Measurements from ENCODE around the gene CHST15.

Gene CHST15

DNA sequence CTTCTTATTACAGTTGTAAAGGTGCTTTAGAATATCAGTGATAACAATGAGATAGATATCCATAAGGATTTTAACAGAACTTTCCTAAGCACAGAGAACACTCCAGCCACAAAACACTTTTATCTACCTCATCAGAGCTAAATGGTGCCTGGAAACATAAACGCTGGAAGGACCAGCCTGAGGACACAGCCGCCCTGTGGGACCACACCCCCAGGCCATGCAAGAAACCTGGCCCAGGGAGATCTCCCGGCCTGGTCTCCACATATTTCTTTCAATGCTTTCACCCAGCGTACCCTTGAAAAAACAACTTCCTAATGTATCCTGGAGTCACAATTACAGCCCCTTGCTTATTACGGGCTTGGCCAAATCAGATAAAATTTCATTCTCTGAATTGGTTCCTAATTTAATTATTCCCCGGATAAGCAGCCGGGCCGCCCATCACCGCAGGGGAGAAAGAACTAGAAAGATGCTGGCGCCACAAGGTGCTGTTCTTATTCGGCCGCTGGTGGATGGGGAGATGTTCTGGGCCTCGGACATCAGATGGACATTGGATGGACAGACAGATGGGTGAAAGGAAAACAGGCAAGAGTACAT, 11.8 kb downstream of the CHST15 start:
- DNase-seq (ENCODE audit: low read depth) = no peak

- DNase-seq (ENCODE audit: low read depth) = no peak
These were observed 13.5 kb downstream of the CHST15 start for GRCh38 chr10:124079864-124080263.

GRCh38 chr10:124078714-124079113, 14.7 kb downstream of the CHST15 start:
- no peak for DNase-seq (ENCODE audit: low read depth)

GRCh38 chr10:124078028-124078427, 15.4 kb downstream of the CHST15 start:
- DNase-seq (ENCODE audit: low read depth) = no peak

GRCh38 chr10:124077208-124077993, 16.0 kb downstream of the CHST15 start:
- DNase-seq (ENCODE audit: low read depth) = no peak

DNA sequence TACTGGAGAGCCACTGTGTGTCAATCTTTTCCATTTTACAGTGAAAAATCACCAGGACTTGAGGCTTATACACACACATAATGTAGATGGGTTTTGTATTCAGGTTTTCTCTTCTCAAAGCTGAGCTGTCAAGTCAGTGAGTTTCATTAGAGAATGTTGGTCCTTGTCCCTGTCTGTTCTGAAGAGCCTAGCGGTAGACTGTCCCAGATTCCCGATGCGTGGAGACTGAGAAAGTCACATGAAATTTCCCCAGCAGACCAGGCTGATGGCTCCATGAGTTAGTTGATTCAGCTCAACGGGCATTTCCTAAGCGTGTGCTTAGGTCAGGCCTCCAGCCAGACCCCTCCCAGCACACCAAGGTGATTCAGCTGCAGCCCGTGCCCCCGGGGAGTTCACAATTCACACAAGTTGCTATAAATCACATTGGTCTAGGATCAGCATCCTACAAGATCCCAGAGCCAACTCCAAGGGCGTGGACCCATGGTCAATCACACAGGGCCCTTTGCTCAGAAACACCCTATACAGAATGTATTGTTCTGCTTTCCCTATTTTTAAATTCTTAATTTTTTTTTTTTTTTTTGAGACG, 17.2 kb downstream of the CHST15 start:
- DNase-seq (ENCODE audit: low read depth) = no peak

- no peak for DNase-seq (ENCODE audit: low read depth)
These were observed 18.0 kb downstream of the CHST15 start for GRCh38 chr10:124075231-124075955.

GRCh38 chr10:124074501-124075109, 18.8 kb downstream of the CHST15 start:
- DNase-seq (ENCODE audit: low read depth) = no peak

- no peak for DNase-seq (ENCODE audit: low read depth)
These were observed 19.4 kb downstream of the CHST15 start for GRCh38 chr10:124073978-124074377.

GRCh38 chr10:124072541-124072940, 20.9 kb downstream of the CHST15 start:
- no peak for DNase-seq (ENCODE audit: low read depth)

DNA sequence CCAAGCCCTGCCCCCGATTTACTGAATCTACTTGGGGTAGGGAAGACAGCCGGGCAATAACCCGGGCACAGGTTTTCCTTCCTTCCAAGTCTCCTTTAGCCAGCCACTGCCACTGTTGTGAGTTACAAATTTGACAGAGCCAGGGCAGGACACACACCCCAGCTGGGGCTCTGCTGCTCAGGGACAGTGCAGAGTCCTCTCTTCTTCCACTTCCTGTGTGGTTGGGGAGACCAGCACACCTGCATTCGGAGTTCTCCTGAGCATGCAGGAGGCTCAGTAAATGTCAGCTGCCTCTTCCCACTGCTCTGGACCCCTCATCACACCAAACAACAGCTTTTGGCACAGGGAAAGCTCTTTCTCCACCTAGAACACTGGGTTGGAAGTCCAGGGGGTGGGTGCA, 21.3 kb downstream of the CHST15 start:
- DNase-seq (ENCODE audit: low read depth) = no peak

DNA sequence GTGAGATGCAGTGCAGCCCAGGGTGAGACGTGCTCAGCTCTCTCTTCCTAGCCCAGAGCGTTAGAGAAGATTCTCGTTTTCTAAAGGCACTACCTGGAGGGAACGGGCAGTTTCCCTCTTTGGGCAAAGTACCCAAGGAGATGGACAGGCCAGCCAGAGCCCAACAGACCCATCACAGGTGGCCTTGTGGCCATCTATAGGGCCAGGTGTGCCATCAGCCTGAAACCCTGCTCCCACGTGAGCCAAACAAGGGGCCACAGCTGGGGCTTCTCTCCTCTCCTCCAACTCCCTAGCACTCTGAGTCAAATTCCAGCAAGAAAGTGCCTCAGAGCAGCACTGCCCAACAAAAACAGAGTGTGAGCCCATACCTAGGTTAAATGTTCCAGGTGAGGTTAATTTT, 22.3 kb downstream of the CHST15 start:
- DNase-seq (ENCODE audit: low read depth) = no peak

GRCh38 chr10:124070666-124071065, 22.7 kb downstream of the CHST15 start:
- no peak for DNase-seq (ENCODE audit: low read depth)

DNA sequence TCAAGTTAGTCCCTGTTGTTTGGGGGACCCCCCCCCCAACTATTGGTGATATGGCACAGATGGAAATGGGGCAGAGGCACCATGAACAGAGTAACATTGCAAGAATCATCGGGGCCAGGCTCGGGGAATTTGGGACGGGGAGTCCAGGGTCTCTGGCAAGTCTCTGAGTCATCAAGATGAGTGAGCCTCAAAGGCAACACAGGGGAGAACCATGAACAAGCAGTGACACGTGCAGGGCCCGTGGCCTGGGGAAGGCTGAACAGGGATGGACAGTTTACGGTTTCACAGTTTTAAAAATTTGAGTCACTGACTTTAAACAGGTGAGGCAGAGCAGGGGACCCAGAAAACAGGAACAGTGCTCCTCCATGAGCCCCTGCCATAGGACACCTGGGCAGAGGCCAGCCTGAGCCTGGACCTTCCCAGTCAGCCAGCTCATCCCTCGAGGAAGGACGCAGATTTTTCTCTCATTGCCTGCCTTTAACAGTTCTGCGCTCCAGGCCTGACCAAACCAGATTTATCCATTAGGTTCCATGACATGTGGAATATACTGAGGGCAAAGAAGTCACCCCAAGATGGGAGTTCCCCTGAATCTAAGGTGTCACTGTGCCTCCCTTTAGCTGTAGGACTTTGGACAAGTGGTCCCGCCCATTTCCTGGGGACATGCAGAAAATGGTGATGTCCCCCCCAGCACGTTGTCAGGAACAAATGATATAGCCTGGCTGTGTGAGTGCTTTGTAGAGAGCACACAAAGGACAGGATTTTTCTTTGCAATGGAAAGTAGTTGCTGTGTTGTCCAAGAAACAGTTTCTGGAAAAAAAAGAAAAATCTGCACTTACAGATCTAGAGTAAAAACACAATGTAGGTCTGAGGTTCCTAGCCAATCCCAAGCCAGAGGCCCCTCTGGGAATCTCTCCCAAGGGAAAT, 23.8 kb downstream of the CHST15 start:
- no peak for DNase-seq (ENCODE audit: low read depth)

- no peak for DNase-seq (ENCODE audit: low read depth)
These were observed 24.5 kb downstream of the CHST15 start for GRCh38 chr10:124068929-124069328.

GRCh38 chr10:124067825-124068400, 25.5 kb downstream of the CHST15 start:
- DNase-seq (ENCODE audit: low read depth) = no peak

DNA sequence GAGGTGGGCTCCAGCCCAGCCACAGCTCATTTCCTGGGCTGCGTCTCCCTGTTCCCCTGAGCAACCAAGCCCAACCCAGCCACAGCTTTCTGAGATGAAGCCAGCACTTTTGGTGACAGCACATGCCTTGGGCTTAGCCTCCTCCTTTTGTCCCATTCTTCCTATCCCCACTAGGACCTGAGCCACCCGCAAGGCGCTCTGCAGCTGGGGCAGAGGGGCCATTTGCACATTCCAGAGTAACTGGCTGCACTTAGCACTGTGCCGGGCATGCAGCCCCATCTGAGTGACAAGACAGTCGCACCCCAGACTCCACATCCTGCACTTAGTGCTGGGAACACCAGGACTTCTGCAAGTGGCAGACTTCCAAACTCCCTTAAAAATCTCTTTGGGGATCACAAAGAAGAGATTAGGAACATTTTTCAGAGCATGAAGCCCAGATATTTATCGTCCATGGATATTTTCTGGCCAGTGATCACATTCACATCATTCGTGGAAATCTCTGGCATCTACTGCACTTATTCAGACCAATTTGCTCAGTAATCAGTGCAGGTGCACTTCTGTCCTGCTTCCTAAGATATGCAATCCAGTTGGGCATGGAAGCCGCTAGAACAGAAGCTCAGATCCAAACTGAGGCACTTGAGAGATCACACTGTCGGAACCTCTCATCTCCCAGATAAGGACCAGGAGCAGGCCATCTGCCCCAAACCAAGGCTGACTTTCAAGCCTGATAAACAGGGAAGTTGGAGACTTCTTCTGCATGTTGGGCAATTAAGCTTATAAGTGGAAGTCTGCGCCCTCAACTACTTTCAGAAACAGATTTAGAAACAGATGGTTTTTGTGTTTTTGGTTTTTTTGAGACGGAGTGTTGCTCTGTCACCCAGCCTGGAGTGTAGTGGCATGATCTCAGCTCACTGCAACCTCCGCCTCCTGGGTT, 26.4 kb downstream of the CHST15 start:
- DNase-seq (ENCODE audit: low read depth) = no peak

DNA sequence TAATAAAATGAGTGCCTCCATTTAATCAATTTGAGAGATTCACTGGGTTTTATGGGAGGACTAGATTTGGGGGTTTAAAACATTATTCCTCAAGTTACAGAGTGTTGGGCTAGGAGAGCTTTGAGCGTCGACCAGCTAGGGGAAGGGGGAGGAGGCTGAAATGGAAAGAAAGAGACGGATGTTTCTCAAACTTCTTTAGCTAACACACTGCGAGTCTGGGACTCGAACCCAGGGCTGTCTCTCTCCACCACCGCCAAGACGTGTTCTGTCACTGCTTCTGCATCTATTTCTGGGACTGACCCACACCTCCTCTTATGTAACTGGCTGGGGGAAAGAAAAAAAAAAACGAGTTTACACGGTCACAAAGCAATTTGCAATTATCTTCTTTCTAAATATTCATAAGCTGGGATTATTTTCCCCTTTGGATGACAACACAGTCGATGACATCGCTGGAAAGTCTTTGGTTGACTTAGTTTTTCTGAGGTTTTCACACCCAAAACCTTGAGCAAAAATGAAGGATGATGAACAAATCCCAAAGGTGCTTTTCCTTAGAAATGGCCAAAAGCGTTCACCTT, 27.2 kb downstream of the CHST15 start:
- no peak for DNase-seq (ENCODE audit: low read depth)

- no peak for DNase-seq (ENCODE audit: low read depth)
These were observed 27.8 kb downstream of the CHST15 start for GRCh38 chr10:124065382-124066125.

All from stimulated activated CD8-positive, alpha-beta memory T cell treated with anti-CD3 and anti-CD28 coated beads, Interleukin-12 subunit alpha, Interleukin-12 subunit beta, amount 100 ng/mL, for 4 hours (primary cell).